Measurements from ENCODE around the gene SYK.
"Not testable (repeated sequence)": the region's sequence is repeated elsewhere in the genome, so short reads cannot be mapped to it uniquely, and the experiment has no call there.

SYK gene

DNA sequence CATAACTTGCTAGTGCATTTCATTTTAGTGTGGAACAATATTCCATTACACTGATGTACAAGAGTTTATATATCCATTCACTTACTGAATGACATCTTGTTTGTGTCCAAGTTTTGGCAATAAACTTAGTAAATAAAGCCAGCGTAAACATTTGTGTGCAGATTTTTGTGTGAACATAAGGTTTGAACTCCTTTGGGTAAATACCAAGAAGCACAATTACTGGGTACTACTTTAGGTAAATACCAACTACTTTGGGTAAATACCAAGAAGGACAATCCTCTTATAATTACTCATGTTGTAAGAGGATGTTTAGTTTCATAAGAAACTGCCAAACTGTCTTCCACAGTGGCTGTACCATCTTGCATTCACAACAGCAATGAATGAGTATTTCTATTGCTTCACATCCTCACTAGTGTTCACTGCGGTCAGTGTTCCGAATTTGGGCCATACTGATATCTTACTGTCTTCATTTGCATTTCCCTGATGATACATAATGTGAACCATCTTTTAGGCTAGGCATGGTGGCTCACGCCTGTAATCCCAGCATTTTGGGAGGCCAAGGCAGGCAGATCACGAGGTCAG lies 2.3 kb upstream of the SYK start:
- no peak for DNase-seq

- DNase-seq = no peak
Observed at GRCh38 chr9:90801973-90802322, 329 bp downstream of the SYK start.

DNA sequence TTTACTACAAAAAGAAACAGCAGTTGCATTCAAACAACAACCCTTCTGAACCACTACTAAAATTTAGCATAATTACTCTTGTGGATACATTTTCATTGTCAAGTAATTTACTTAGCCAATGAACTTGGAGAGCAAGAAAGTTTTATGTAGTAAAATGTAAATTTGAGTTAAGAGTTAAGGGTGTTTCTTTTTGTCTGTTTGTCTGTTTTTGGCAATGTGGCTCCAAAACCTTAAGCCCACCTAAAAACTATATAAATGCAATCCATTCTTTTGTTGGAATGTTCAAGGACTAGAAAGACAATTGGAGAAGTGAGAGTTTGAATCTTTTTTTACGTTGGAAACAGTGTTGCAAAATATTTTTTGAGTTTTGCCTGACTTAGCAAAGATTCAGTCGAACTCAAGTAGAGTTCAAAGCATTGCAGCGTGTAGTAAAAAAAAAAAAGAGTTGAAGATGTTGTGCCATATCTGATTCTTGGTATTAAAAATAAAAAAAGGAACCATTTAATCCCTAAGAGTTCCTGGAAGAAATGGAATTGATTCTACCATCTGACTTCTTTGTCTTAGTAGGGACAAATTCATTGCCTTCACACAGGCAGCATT lies 867 bp downstream of the SYK start:
- DNase-seq = no peak

- no peak for DNase-seq
Observed at GRCh38 chr9:90803860-90804593, 2.4 kb downstream of the SYK start.

GRCh38 chr9:90805006-90805996 lies 3.7 kb downstream of the SYK start:
- no peak for DNase-seq

DNA sequence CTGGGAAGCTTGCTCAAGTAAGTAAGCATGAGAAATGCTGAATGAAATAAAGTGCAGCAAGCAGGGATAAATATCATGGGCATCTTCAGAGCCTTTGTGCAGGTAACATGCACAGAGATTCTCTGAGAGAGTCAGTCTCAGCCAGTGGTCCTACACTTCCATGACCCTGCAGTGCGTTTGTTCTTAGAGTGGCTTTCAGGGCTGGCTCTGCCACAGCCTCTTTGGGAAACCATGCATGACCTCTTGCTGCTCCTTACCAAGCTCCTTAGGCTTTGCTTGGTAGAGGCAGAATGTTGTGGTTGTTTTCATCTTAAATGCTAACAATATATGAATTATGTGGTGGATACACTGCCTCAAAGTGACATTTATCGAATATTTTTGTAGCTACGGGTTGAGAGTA lies 5.4 kb downstream of the SYK start:
- DNase-seq = no peak

DNA sequence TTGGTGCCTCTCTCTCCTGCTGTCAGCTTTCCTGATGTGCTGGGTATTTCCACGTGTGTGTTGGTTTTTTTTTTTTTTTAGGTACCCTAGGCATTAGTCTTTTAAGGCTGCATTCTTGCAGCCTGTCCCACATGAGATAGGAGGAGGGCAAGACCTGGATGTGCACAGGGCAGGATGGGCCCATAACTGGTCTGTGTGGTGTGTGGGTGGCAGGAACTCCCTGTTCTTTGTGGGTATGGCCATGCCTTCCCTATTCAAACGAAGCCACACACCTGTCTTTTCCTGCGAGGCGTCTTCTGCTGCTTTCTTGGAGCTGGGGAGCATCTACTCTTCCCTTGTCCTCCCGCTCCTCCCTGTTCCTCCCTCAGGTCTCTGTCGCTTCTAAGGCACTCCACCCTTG lies 6.8 kb downstream of the SYK start:
- no peak for DNase-seq

GRCh38 chr9:90808890-90809685 lies 7.5 kb downstream of the SYK start:
- DNase-seq = no peak

DNA sequence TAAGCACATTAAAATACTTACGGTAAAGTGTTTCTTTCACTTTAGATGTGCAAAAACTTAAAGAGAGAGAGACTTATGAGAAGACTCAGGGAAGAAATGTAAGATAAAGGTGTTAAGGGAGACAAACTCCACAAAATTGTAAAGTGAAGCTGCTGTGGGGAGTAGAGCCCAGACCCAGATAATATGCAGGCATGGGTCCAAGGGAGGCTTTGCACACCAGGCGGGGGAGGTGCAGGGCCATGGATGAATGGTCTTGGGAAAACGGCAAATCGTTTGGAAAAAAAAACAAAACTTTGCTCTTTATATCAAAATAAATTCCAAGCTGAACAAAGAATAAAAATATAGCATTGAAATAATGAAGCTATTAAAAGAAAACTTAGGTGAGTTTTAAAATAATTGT lies 9.1 kb downstream of the SYK start:
- DNase-seq = no peak

DNA sequence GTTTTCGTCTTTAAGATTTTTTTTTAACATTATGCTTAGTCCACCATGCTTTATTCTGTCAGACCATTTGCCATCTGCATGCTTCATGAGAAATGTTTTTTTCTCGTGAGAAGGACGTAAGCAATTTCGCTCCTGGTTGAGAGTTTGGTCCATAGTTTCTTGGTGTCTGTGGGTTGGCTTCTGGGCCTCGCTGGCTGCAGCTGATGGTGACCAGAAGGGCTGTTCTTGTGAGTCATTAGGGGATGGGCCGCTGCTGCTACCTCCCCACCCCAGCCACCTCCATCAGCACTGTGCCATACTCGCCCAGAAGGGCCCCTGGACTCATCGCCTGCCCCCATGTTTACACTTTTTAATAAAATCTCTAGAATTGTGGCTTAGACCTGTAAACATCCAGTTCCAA lies 11.4 kb downstream of the SYK start:
- no peak for DNase-seq

DNA sequence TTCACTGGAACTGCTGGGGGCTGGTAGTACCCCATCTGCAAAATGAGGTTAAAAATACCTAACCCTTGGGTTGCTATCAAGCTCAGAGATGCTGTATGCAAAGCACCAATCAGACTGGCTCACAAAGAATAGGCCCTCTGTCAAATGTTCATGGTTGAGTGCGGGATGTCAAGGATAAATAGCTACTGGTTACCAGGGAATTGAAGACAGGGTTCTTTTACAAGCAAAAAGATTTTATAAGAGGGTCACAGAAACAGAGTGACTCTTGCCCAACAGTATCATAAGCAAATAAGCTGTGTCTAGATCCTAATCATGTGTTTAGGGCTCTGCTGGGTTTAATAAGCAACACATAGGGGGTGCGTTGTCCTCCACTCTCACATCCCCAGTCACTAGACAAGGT lies 11.9 kb downstream of the SYK start:
- no peak for DNase-seq

GRCh38 chr9:90814355-90814754 lies 12.7 kb downstream of the SYK start:
- no peak for DNase-seq

- DNase-seq = no peak
Observed at GRCh38 chr9:90815183-90815943, 13.7 kb downstream of the SYK start.

- no peak for DNase-seq
Observed at GRCh38 chr9:90815944-90816357, 14.3 kb downstream of the SYK start.

GRCh38 chr9:90816690-90817089 lies 15.1 kb downstream of the SYK start:
- DNase-seq = no peak

DNA sequence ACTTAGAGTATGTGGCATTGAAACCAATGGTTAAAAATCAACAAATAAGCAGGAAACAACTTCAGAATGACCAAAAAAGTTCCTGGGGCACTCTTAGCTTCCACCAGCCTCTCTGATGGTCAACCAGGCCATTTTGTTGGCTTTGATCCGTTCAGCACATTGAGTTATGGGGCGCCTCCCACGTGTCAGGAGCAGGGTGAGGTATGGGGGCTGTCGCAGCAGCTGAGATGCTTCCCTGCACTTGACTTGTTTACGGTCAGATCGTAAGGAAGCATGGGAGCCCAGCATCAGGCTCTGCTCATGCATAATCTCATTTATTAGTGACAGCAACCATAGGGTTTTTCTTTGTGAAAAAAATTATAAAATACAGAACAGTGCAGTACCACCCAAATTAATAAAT lies 16.7 kb downstream of the SYK start:
- no peak for DNase-seq

DNA sequence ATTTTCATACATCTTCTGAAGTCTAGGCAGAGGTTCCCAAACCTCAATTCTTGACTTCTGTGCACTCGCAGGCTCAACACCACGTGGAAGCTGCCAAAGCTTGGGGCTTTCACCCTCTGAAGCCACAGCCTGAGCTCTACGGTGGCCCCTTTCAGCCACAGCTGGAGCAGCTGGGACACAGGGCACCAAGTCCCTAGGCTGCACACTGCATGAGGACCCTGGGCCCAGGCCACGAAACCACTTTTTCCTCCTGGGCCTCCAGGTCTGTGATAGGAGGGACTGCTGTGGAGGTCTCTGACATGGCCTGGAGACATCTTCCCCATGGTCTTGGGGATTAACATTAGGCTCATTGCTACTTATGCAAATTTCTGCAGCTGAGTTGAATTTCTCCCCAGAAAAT lies 18.8 kb downstream of the SYK start:
- not testable (repeated sequence) for DNase-seq

GRCh38 chr9:90821236-90821635 lies 19.6 kb downstream of the SYK start:
- not testable (repeated sequence) for DNase-seq

- DNase-seq = no peak
Observed at GRCh38 chr9:90821697-90822096, 20.1 kb downstream of the SYK start.

GRCh38 chr9:90822866-90823265 lies 21.2 kb downstream of the SYK start:
- DNase-seq = no peak

- DNase-seq = no peak
Observed at GRCh38 chr9:90825586-90825985, 24.0 kb downstream of the SYK start.
